Activated naive CD8-positive, alpha-beta T cell treated with anti-CD3 and anti-CD28 coated beads, Interleukin-2, amount 50 U/mL, for 16 hours (primary cell): Measurements from ENCODE around the gene HEMK1.

Experiments used
- DNase-seq: peaks from one replicate; pipeline ENCODE4 v3.0.0-alpha.2; 2020; ENCODE audit warnings: low read depth, low spot score

The HEMK1 gene

GRCh38 chr3:50637011-50637410 is 67.7 kb downstream of the HEMK1 start:
- no peak for DNase-seq

GRCh38 chr3:50637945-50638344 is 68.6 kb downstream of the HEMK1 start:
- no peak for DNase-seq

- no peak for DNase-seq
Observed at GRCh38 chr3:50639055-50639494, 69.8 kb downstream of the HEMK1 start.

DNA sequence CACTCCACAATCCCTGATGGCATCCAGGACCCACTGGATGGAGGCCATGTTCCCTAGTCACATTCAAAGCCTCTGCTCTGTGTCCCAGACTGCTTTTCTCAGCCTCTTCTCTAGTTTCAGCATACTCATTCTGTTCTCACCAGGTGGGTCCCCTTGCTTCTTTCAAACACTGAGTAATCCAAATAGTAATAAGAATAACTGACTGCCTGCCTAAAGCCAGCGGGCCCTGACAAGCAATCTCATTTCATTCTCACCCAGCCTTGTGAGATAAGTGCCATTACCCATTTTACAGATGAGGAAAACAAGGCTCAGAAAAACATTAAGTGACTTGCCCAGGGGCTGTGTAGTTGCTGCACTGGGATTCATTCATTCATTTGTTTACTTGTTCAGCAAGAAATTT is 73.1 kb downstream of the HEMK1 start:
- DNase-seq: no peak

DNA sequence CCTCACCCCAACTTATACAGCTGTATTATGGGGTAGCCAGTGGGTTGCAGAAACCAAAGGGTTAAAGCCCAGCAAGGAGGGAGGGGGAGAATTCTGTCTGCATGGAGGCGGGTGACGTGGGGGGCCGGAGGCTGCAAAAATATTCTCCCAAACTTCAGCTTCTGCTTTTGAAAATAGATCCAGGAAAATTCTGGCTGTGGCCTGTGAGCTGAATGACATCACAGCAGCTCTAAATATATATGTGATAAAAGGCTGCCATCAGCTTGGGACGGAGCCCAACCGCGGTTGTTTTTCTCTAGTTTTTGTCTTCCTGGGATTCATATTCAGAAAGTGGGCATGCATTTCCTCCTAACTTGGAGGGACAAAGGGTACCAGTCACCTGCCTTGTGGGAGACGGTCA is 75.2 kb downstream of the HEMK1 start:
- no peak for DNase-seq

GRCh38 chr3:50645378-50645777 is 76.1 kb downstream of the HEMK1 start:
- DNase-seq: no peak
